ENCODE data around the gene UBE2J2.
A peak's percentile ranks its signal among the peaks of the same experiment; 100 is the strongest.
"Not testable (repeated sequence)": the region's sequence is repeated elsewhere in the genome, so short reads cannot be mapped to it uniquely, and the experiment has no call there.

The UBE2J2 gene

GRCh38 chr1:1254667-1254998, 19.0 kb downstream of the UBE2J2 start:
- Mint-ChIP-seq H3K4me3 (no peak overlapping the region), H3K4me1 (ENCODE audit: low read depth) (peaks cover 10% of the 10 kb centered on the region), H3K9me3 (no peaks in the 10 kb centered on the region), H3K36me3 (ENCODE audit: low read depth) (peaks cover 38% of the 10 kb centered on the region), H3K27ac (no peak overlapping the region), H3K27me3 (ENCODE audit: low read depth) (no peaks in the 10 kb centered on the region)
- DNase-seq (ENCODE audit: low spot score) = no peak

GRCh38 chr1:1253972-1254666, 19.5 kb downstream of the UBE2J2 start:
- Mint-ChIP-seq H3K9me3 (no peaks in the 10 kb centered on the region), H3K4me1 (ENCODE audit: low read depth) (peaks cover 10% of the 10 kb centered on the region), H3K27me3 (ENCODE audit: low read depth) (no peaks in the 10 kb centered on the region), H3K4me3 (no peak overlapping the region), H3K27ac (no peak overlapping the region), H3K36me3 (ENCODE audit: low read depth) (peaks cover 35% of the 10 kb centered on the region)
- no peak for DNase-seq (ENCODE audit: low spot score)

GRCh38 chr1:1253314-1253713, 20.3 kb downstream of the UBE2J2 start:
- DNase-seq (ENCODE audit: low spot score) = no peak
- Mint-ChIP-seq H3K27ac (no peak overlapping the region), H3K4me3 (no peak overlapping the region), H3K9me3 (no peaks in the 10 kb centered on the region), H3K4me1 (ENCODE audit: low read depth) (peaks cover 10% of the 10 kb centered on the region), H3K27me3 (ENCODE audit: low read depth) (no peaks in the 10 kb centered on the region), H3K36me3 (ENCODE audit: low read depth) (peaks cover 35% of the 10 kb centered on the region)

GRCh38 chr1:1250786-1251284, 22.8 kb downstream of the UBE2J2 start:
- peaks cover 7% of the 10 kb centered on the region for H3K4me1 Mint-ChIP-seq (ENCODE audit: low read depth)
- H3K36me3 Mint-ChIP-seq (ENCODE audit: low read depth) = peaks cover 26% of the 10 kb centered on the region
- peak overlapping the region; percentile 89 for H3K27ac Mint-ChIP-seq
- peak overlapping the region; percentile 65 for H3K4me3 Mint-ChIP-seq
- H3K9me3 Mint-ChIP-seq = no peaks in the 10 kb centered on the region
- peak; percentile 69 for DNase-seq (ENCODE audit: low spot score)
- H3K27me3 Mint-ChIP-seq (ENCODE audit: low read depth) = peaks cover 3% of the 10 kb centered on the region

- H3K36me3 Mint-ChIP-seq (ENCODE audit: low read depth) = peaks cover 14% of the 10 kb centered on the region
- DNase-seq (ENCODE audit: low spot score); H3K27me3 Mint-ChIP-seq (ENCODE audit: low read depth); H3K4me3 Mint-ChIP-seq; H3K9me3 Mint-ChIP-seq; H3K4me1 Mint-ChIP-seq (ENCODE audit: low read depth); H3K27ac Mint-ChIP-seq: not testable (repeated sequence)
Measured at GRCh38 chr1:1248009-1248913, 25.4 kb downstream of the UBE2J2 start.

GRCh38 chr1:1247341-1247913, 26.2 kb downstream of the UBE2J2 start:
- DNase-seq (ENCODE audit: low spot score) = no peak
- Mint-ChIP-seq H3K27ac (no peak overlapping the region), H3K27me3 (ENCODE audit: low read depth) (peaks cover 3% of the 10 kb centered on the region), H3K4me3 (no peak overlapping the region), H3K9me3 (no peaks in the 10 kb centered on the region), H3K36me3 (ENCODE audit: low read depth) (peaks cover 6% of the 10 kb centered on the region), H3K4me1 (ENCODE audit: low read depth) (peaks cover 7% of the 10 kb centered on the region)

GRCh38 chr1:1246577-1247340, 26.9 kb downstream of the UBE2J2 start, which contains the start of gene C1QTNF12:
C1QTNF12 (minus strand) TSS chr1:1246722; CDS start chr1:1246690, 32 bp downstream.
- H3K27ac Mint-ChIP-seq = no peak within 1 kb of the TSS
- H3K4me3 Mint-ChIP-seq = no peak within 1 kb of the TSS
- H3K4me1 Mint-ChIP-seq (ENCODE audit: low read depth) = peaks cover 7% of the 10 kb centered on the region
- peaks cover 4% of the 10 kb centered on the region for H3K36me3 Mint-ChIP-seq (ENCODE audit: low read depth)
- no peak for DNase-seq (ENCODE audit: low spot score)
- H3K27me3 Mint-ChIP-seq (ENCODE audit: low read depth) = peaks cover 3% of the 10 kb centered on the region
- H3K9me3 Mint-ChIP-seq = no peaks in the 10 kb centered on the region

- Mint-ChIP-seq H3K27ac (no peak overlapping the region), H3K27me3 (ENCODE audit: low read depth) (peaks cover 3% of the 10 kb centered on the region), H3K4me3 (no peak overlapping the region), H3K9me3 (no peaks in the 10 kb centered on the region), H3K4me1 (ENCODE audit: low read depth) (peaks cover 5% of the 10 kb centered on the region), H3K36me3 (ENCODE audit: low read depth) (peaks cover 2% of the 10 kb centered on the region)
- DNase-seq (ENCODE audit: low spot score) = no peak
Measured at GRCh38 chr1:1245817-1246576, 27.7 kb downstream of the UBE2J2 start.

- DNase-seq (ENCODE audit: low spot score) = no peak
- no peak overlapping the region for H3K27ac Mint-ChIP-seq
- peaks cover 3% of the 10 kb centered on the region for H3K27me3 Mint-ChIP-seq (ENCODE audit: low read depth)
- H3K36me3 Mint-ChIP-seq (ENCODE audit: low read depth) = no peaks in the 10 kb centered on the region
- H3K9me3 Mint-ChIP-seq = no peaks in the 10 kb centered on the region
- H3K4me3 Mint-ChIP-seq = no peak overlapping the region
- H3K4me1 Mint-ChIP-seq (ENCODE audit: low read depth) = peaks cover 2% of the 10 kb centered on the region
Measured at GRCh38 chr1:1245178-1245816, 28.4 kb downstream of the UBE2J2 start.

GRCh38 chr1:1244192-1244811, 29.4 kb downstream of the UBE2J2 start:
- Mint-ChIP-seq H3K9me3 (no peaks in the 10 kb centered on the region), H3K27ac (no peak overlapping the region), H3K4me3 (no peak overlapping the region), H3K36me3 (ENCODE audit: low read depth) (no peaks in the 10 kb centered on the region), H3K4me1 (ENCODE audit: low read depth) (no peaks in the 10 kb centered on the region), H3K27me3 (ENCODE audit: low read depth) (peaks cover 3% of the 10 kb centered on the region)
- DNase-seq (ENCODE audit: low spot score) = no peak

GRCh38 chr1:1243807-1244191, 29.9 kb downstream of the UBE2J2 start:
- no peaks in the 10 kb centered on the region for H3K4me1 Mint-ChIP-seq (ENCODE audit: low read depth)
- H3K4me3 Mint-ChIP-seq = no peak overlapping the region
- no peaks in the 10 kb centered on the region for H3K9me3 Mint-ChIP-seq
- H3K36me3 Mint-ChIP-seq (ENCODE audit: low read depth) = no peaks in the 10 kb centered on the region
- H3K27ac Mint-ChIP-seq = no peak overlapping the region
- peaks cover 3% of the 10 kb centered on the region for H3K27me3 Mint-ChIP-seq (ENCODE audit: low read depth)
- no peak for DNase-seq (ENCODE audit: low spot score)

- no peak overlapping the region for H3K27ac Mint-ChIP-seq
- no peaks in the 10 kb centered on the region for H3K9me3 Mint-ChIP-seq
- no peak overlapping the region for H3K4me3 Mint-ChIP-seq
- no peak for DNase-seq (ENCODE audit: low spot score)
- H3K27me3 Mint-ChIP-seq (ENCODE audit: low read depth) = peaks cover 3% of the 10 kb centered on the region
- no peaks in the 10 kb centered on the region for H3K4me1 Mint-ChIP-seq (ENCODE audit: low read depth)
- no peaks in the 10 kb centered on the region for H3K36me3 Mint-ChIP-seq (ENCODE audit: low read depth)
Measured at GRCh38 chr1:1243266-1243660, 30.4 kb downstream of the UBE2J2 start.
